ENCODE data around the gene MYRIP.
A peak's percentile ranks its signal among the peaks of the same experiment; 100 is the strongest.
"Not testable (repeated sequence)": the region's sequence is repeated elsewhere in the genome, so short reads cannot be mapped to it uniquely, and the experiment has no call there.

MYRIP gene

GRCh38 chr3:39812537-39812936 is 3.1 kb downstream of the MYRIP start:
- no peaks in the 10 kb centered on the region for H3K4me1 ChIP-seq (ENCODE audit: insufficient read depth, low read length, severe bottlenecking)
- no peak overlapping the region for H3K9ac ChIP-seq (ENCODE audit: low read length)
- no peak overlapping the region for H2AFZ ChIP-seq (ENCODE audit: low read length)
- no peaks in the 10 kb centered on the region for H3K79me2 ChIP-seq (ENCODE audit: insufficient read depth, low read length)
- TF ChIP-seq CTCF (IDR thresholded peaks at IDR 0.05; ENCODE audit: low read length) (peak; percentile 50; the same call in 1 of the 2 replicates), EZH2 (IDR thresholded peaks at IDR 0.05; ENCODE audit: borderline replicate concordance, low read length) (no peak)
- no peaks in the 10 kb centered on the region for H3K27me3 ChIP-seq (ENCODE audit: insufficient read depth, low read length)
- no peaks in the 10 kb centered on the region for H3K9me3 ChIP-seq (ENCODE audit: low read length)
- no peaks in the 10 kb centered on the region for H4K20me1 ChIP-seq (ENCODE audit: insufficient read depth, low read length)
- H3K4me2 ChIP-seq (ENCODE audit: low read length): no peak overlapping the region
- H3K27ac ChIP-seq (ENCODE audit: low read depth, low read length, poor library complexity, severe bottlenecking): no peak overlapping the region
- no peaks in the 10 kb centered on the region for H3F3A ChIP-seq (ENCODE audit: insufficient read depth, low read length)
- no peaks in the 10 kb centered on the region for H3K36me3 ChIP-seq (ENCODE audit: insufficient read depth, low read length)
- no peak overlapping the region for H3K4me3 ChIP-seq (ENCODE audit: low read depth, low read length, poor library complexity, severe bottlenecking)
- H3K9me2 ChIP-seq (ENCODE audit: low read depth, low read length): no peaks in the 10 kb centered on the region

GRCh38 chr3:39814007-39814406 is 4.6 kb downstream of the MYRIP start:
- Histone ChIP-seq H3K36me3 (ENCODE audit: insufficient read depth, low read length) (no peaks in the 10 kb centered on the region), H3K9me2 (ENCODE audit: low read depth, low read length) (no peaks in the 10 kb centered on the region), H4K20me1 (ENCODE audit: insufficient read depth, low read length) (no peaks in the 10 kb centered on the region), H3K79me2 (ENCODE audit: insufficient read depth, low read length) (no peaks in the 10 kb centered on the region), H3K4me1 (ENCODE audit: insufficient read depth, low read length, severe bottlenecking) (no peaks in the 10 kb centered on the region), H3F3A (ENCODE audit: insufficient read depth, low read length) (no peaks in the 10 kb centered on the region), H3K4me2 (ENCODE audit: low read length) (no peak overlapping the region), H3K9me3 (ENCODE audit: low read length) (no peaks in the 10 kb centered on the region), H3K9ac (ENCODE audit: low read length) (no peak overlapping the region), H3K27ac (ENCODE audit: low read depth, low read length, poor library complexity, severe bottlenecking) (no peak overlapping the region), H3K4me3 (ENCODE audit: low read depth, low read length, poor library complexity, severe bottlenecking) (no peak overlapping the region), H2AFZ (ENCODE audit: low read length) (no peak overlapping the region), H3K27me3 (ENCODE audit: insufficient read depth, low read length) (no peaks in the 10 kb centered on the region)
- no peak for TF ChIP-seq CTCF (IDR thresholded peaks at IDR 0.05; ENCODE audit: low read length)
- no peak for TF ChIP-seq EZH2 (IDR thresholded peaks at IDR 0.05; ENCODE audit: borderline replicate concordance, low read length)

DNA sequence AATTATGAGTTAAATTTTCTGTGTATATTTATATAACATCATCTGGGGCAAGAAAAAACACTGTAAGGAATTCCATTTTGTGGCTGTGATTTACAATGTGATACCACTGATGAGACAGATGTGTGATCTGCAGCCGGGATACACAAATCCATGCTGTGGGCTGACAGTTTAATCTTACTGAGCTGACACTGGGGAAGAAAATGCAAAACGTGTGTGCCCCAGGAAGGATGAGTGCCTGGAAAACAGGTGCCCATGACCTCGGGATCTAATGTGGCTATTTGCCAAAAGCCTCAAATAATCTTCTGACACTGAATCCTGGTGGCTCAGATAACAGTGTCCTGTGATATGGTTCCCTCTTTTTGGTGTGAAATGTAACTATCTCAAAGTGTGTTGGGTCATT is 10.5 kb downstream of the MYRIP start:
- no peak overlapping the region for H3K4me2 ChIP-seq (ENCODE audit: low read length)
- no peaks in the 10 kb centered on the region for H3K36me3 ChIP-seq (ENCODE audit: insufficient read depth, low read length)
- H3K9me2 ChIP-seq (ENCODE audit: low read depth, low read length): no peaks in the 10 kb centered on the region
- no peaks in the 10 kb centered on the region for H3K9me3 ChIP-seq (ENCODE audit: low read length)
- no peaks in the 10 kb centered on the region for H3K79me2 ChIP-seq (ENCODE audit: insufficient read depth, low read length)
- no peak overlapping the region for H3K27ac ChIP-seq (ENCODE audit: low read depth, low read length, poor library complexity, severe bottlenecking)
- no peaks in the 10 kb centered on the region for H4K20me1 ChIP-seq (ENCODE audit: insufficient read depth, low read length)
- H3K9ac ChIP-seq (ENCODE audit: low read length): no peak overlapping the region
- no peaks in the 10 kb centered on the region for H3K27me3 ChIP-seq (ENCODE audit: insufficient read depth, low read length)
- no peak for TF ChIP-seq CTCF (IDR thresholded peaks at IDR 0.05; ENCODE audit: low read length)
- TF ChIP-seq EZH2 (IDR thresholded peaks at IDR 0.05; ENCODE audit: borderline replicate concordance, low read length): no peak
- no peak overlapping the region for H2AFZ ChIP-seq (ENCODE audit: low read length)
- H3K4me3 ChIP-seq (ENCODE audit: low read depth, low read length, poor library complexity, severe bottlenecking): no peak overlapping the region
- no peaks in the 10 kb centered on the region for H3K4me1 ChIP-seq (ENCODE audit: insufficient read depth, low read length, severe bottlenecking)
- H3F3A ChIP-seq (ENCODE audit: insufficient read depth, low read length): no peaks in the 10 kb centered on the region

GRCh38 chr3:39833764-39834163 is 24.4 kb downstream of the MYRIP start:
- not testable (repeated sequence) for H3K27me3 ChIP-seq (ENCODE audit: insufficient read depth, low read length); H3K4me3 ChIP-seq (ENCODE audit: low read depth, low read length, poor library complexity, severe bottlenecking); H3K36me3 ChIP-seq (ENCODE audit: insufficient read depth, low read length); H2AFZ ChIP-seq (ENCODE audit: low read length); H4K20me1 ChIP-seq (ENCODE audit: insufficient read depth, low read length); H3K79me2 ChIP-seq (ENCODE audit: insufficient read depth, low read length); H3K9ac ChIP-seq (ENCODE audit: low read length); H3K9me2 ChIP-seq (ENCODE audit: low read depth, low read length); H3K4me2 ChIP-seq (ENCODE audit: low read length); H3K9me3 ChIP-seq (ENCODE audit: low read length); H3F3A ChIP-seq (ENCODE audit: insufficient read depth, low read length); H3K4me1 ChIP-seq (ENCODE audit: insufficient read depth, low read length, severe bottlenecking); H3K27ac ChIP-seq (ENCODE audit: low read depth, low read length, poor library complexity, severe bottlenecking)

Data from OCI-LY1 (cell line).